H1 (cell line): ENCODE results near the gene STYK1. TPM values are rescaled to one million over a fixed set of nuclear protein-coding genes. Genes with fewer than 3 reads are reported as not detected.

Experiments used
- CTCF ChIA-PET: fragments of 300-600 bp; sonication (Branson Sonifier 250); formaldehyde crosslinking; loops from one replicate; lab custom pipeline; 2021; ENCODE audit not compliant: partially characterized antibody; lab: Charles Lee
- POLR2A ChIA-PET: fragments of 300-600 bp; sonication (Branson Sonifier 250); formaldehyde crosslinking; loops from one replicate; lab custom pipeline; 2021; ENCODE audit warnings: inconsistent platforms; ENCODE audit not compliant: partially characterized antibody; lab: Charles Lee
- DNase-seq, 2 experiments: peaks; one replicate each; pipeline versions ENCODE4 v3.0.0 to v3.0.0-alpha.2; 2010 to 2022; ENCODE audit warnings: low spot score in 2 of 2, low read depth in 1 of 2, mixed read lengths in 1 of 2
- FAIRE-seq: peaks from 2 replicates; lab custom pipeline; 2011; peaks lifted over from hg19 to GRCh38; lab: Jason Lieb, UNC
- H2AFZ ChIP-seq: 2 replicates; pipeline ENCODE4 v1.8.1; 2012; ENCODE audit warnings: low read length, inconsistent platforms
- H2AK5ac ChIP-seq: 2 replicates; pipeline ENCODE4 v1.6.1; 2013; ENCODE audit warnings: low read depth, low read length
- H2BK120ac ChIP-seq: replicated peaks from 2 replicates; pipeline ENCODE3; 2013; ENCODE audit warnings: low read depth, low read length, inconsistent platforms
- H2BK12ac ChIP-seq: 2 replicates; pipeline ENCODE4 v1.6.1; 2013; ENCODE audit warnings: low read depth, low read length
- H2BK15ac ChIP-seq: 2 replicates; pipeline ENCODE4 v1.6.1; 2013; ENCODE audit warnings: low read length
- H2BK20ac ChIP-seq: 2 replicates; pipeline ENCODE4 v1.6.1; 2013; ENCODE audit warnings: low read length
- H2BK5ac ChIP-seq: 2 replicates; pipeline ENCODE4 v1.6.1; 2013; ENCODE audit warnings: low read depth, low read length
- H3K14ac ChIP-seq: 2 replicates; pipeline ENCODE4 v1.6.1; 2013; ENCODE audit warnings: inconsistent platforms; ENCODE audit not compliant: insufficient read length
- H3K18ac ChIP-seq: 2 replicates; pipeline ENCODE4 v1.6.1; 2013; ENCODE audit warnings: low read length; ENCODE audit errors: extremely low read depth
- H3K23ac ChIP-seq: 2 replicates; pipeline ENCODE4 v1.6.1; 2013; ENCODE audit warnings: inconsistent platforms; ENCODE audit not compliant: insufficient read length
- H3K23me2 ChIP-seq: 2 replicates; pipeline ENCODE4 v1.6.1; 2013; ENCODE audit warnings: low read depth, low read length
- H3K27ac ChIP-seq: 2 replicates; pipeline ENCODE4 v1.6.1; 2011; ENCODE audit warnings: low read depth, low read length, inconsistent platforms
- H3K27me3 ChIP-seq, 4 experiments: replicated peaks in 1 of 4; 1 replicate in 1 of 4; 2 replicates in 3 of 4; pipeline versions ENCODE4 v1.6.1 to v1.8.1; 2011 to 2013; ENCODE audit warnings: low read length in 3 of 4, mild to moderate bottlenecking in 3 of 4, inconsistent platforms in 2 of 4, mixed read lengths in 2 of 4, moderate library complexity in 1 of 4; ENCODE audit not compliant: control insufficient read depth in 3 of 4, insufficient read depth in 3 of 4; ENCODE audit errors: extremely low read depth in 1 of 4
- H3K36me3 ChIP-seq, 4 experiments: 2 replicates each; pipeline versions ENCODE4 v1.6.1 to v1.8.1; 2011 to 2013; ENCODE audit warnings: mild to moderate bottlenecking in 4 of 4, low read length in 3 of 4, moderate library complexity in 2 of 4, control low read depth in 1 of 4, inconsistent platforms in 1 of 4; ENCODE audit not compliant: insufficient read depth in 4 of 4, control insufficient read depth in 2 of 4
- H3K4ac ChIP-seq: replicated peaks from 2 replicates; pipeline ENCODE3; 2013; ENCODE audit warnings: low read length, low read depth, mixed read lengths, inconsistent platforms; ENCODE audit not compliant: insufficient read length
- H3K4me1 ChIP-seq, 4 experiments: replicated peaks in 1 of 4; 1 replicate in 1 of 4; 2 replicates in 3 of 4; pipeline versions ENCODE4 v1.6.1 to v1.8.1; 2011 to 2013; ENCODE audit warnings: low read length in 3 of 4, inconsistent platforms in 2 of 4, mixed read lengths in 1 of 4; ENCODE audit not compliant: insufficient read depth in 4 of 4, control insufficient read depth in 3 of 4
- H3K4me2 ChIP-seq, 2 experiments: 2 replicates each; pipeline versions ENCODE4 v1.6.1 to v1.8.1; 2011 to 2013; ENCODE audit warnings: low read depth in 2 of 2, low read length in 2 of 2, control low read depth in 1 of 2, inconsistent platforms in 1 of 2, mild to moderate bottlenecking in 1 of 2; ENCODE audit not compliant: insufficient read depth in 1 of 2
- H3K4me3 ChIP-seq, 4 experiments: fragments of 200-600, 300-600 bp in 1 of 4; sonication (generic), shearing (Covaris generic), sonication (Bioruptor Twin) in 1 of 4; 2 replicates each; pipeline versions ENCODE4 v1.5.1 to v1.8.1; 2011 to 2016; ENCODE audit warnings: low read length in 4 of 4, low read depth in 3 of 4, control low read depth in 2 of 4, inconsistent platforms in 2 of 4, mild to moderate bottlenecking in 2 of 4, mixed read lengths in 1 of 4, moderate library complexity in 1 of 4; ENCODE audit not compliant: insufficient read depth in 2 of 4; ENCODE audit errors: extremely low read depth in 1 of 4
- H3K56ac ChIP-seq: replicated peaks from 2 replicates; pipeline ENCODE3; 2013; ENCODE audit warnings: low read depth, mild to moderate bottlenecking, mixed read lengths, low read length, inconsistent platforms; ENCODE audit not compliant: insufficient read length
- H3K79me1 ChIP-seq: 2 replicates; pipeline ENCODE4 v1.6.1; 2013; ENCODE audit warnings: low read depth, low read length, control low read depth
- H3K79me2 ChIP-seq, 2 experiments: 2 replicates each; pipeline versions ENCODE4 v1.6.1 to v1.8.1; 2012 to 2013; ENCODE audit warnings: low read length in 2 of 2, mild to moderate bottlenecking in 2 of 2, inconsistent platforms in 1 of 2; ENCODE audit not compliant: insufficient read depth in 2 of 2, control insufficient read depth in 1 of 2
- H3K9ac ChIP-seq, 4 experiments: replicated peaks in 1 of 4; 1 replicate in 1 of 4; 2 replicates in 3 of 4; pipeline versions ENCODE4 v1.6.1 to v1.8.1; 2011 to 2013; ENCODE audit warnings: low read depth in 3 of 4, low read length in 3 of 4, control low read depth in 2 of 4, mild to moderate bottlenecking in 2 of 4, moderate library complexity in 2 of 4, inconsistent platforms in 1 of 4; ENCODE audit errors: extremely low read depth in 1 of 4
- H3K9me3 ChIP-seq, 2 experiments: 2 replicates each; pipeline versions ENCODE4 v1.6.1 to v1.8.1; 2012 to 2013; ENCODE audit warnings: mild to moderate bottlenecking in 2 of 2, moderate library complexity in 2 of 2, control low read depth in 1 of 2, inconsistent platforms in 1 of 2, low read depth in 1 of 2, low read length in 1 of 2, mixed read lengths in 1 of 2; ENCODE audit not compliant: insufficient read depth in 2 of 2
- H4K20me1 ChIP-seq, 2 experiments: replicated peaks in 1 of 2; 2 replicates each; pipeline versions ENCODE3 to v1.8.1; 2011 to 2013; ENCODE audit warnings: inconsistent platforms in 2 of 2, low read length in 2 of 2, mild to moderate bottlenecking in 1 of 2; ENCODE audit not compliant: insufficient read depth in 2 of 2, control insufficient read depth in 1 of 2
- H4K5ac ChIP-seq: 2 replicates; pipeline ENCODE4 v1.6.1; 2013; ENCODE audit warnings: low read length, low read depth, mixed read lengths, inconsistent platforms; ENCODE audit not compliant: insufficient read length
- H4K8ac ChIP-seq: 2 replicates; pipeline ENCODE4 v1.8.0; 2013; ENCODE audit warnings: mild to moderate bottlenecking, moderate library complexity, low read length, inconsistent platforms; ENCODE audit not compliant: insufficient read depth; ENCODE audit errors: extremely low read depth
- H4K91ac ChIP-seq: replicated peaks from 2 replicates; pipeline ENCODE3; 2013; ENCODE audit warnings: low read length, mixed read lengths, inconsistent platforms; ENCODE audit not compliant: insufficient read length
- BCL11A ChIP-seq, 2 experiments: IDR thresholded peaks; one replicate each; pipeline ENCODE4 v1.6.1; 2011; ENCODE audit warnings: low read depth in 2 of 2, low read length in 2 of 2, mild to moderate bottlenecking in 2 of 2
- EGR1 ChIP-seq: IDR thresholded peaks from 2 replicates; pipeline ENCODE4 v1.6.1; 2011; ENCODE audit warnings: low read depth, low read length, borderline replicate concordance
- EZH2 ChIP-seq: fragments of 200-600 bp; sonication (generic); IDR thresholded peaks from 2 replicates; pipeline ENCODE4 v1.7.1; 2012; ENCODE audit warnings: low read depth, mild to moderate bottlenecking, moderate library complexity, low read length, inconsistent platforms; ENCODE audit not compliant: severe bottlenecking
- JUN ChIP-seq: IDR thresholded peaks from 2 replicates; pipeline ENCODE4 v1.6.1; 2011; ENCODE audit warnings: low read depth, mild to moderate bottlenecking, improper control_type of control experiment, low read length
- KDM4A ChIP-seq: IDR thresholded peaks from one replicate; pipeline ENCODE4 v1.7.1; 2012; ENCODE audit warnings: low read depth, mild to moderate bottlenecking, moderate library complexity, low read length, inconsistent platforms; ENCODE audit not compliant: severe bottlenecking
- RAD21 ChIP-seq, 2 experiments: IDR thresholded peaks in 1 of 2; conservative IDR thresholded peaks in 1 of 2; 2 replicates each; pipeline ENCODE4 v1.6.1; 2011; ENCODE audit warnings: low read depth in 2 of 2, low read length in 2 of 2, improper control_type of control experiment in 1 of 2, inconsistent platforms in 1 of 2, mild to moderate bottlenecking in 1 of 2, moderate library complexity in 1 of 2
- SAP30 ChIP-seq: fragments of 300-600 bp; sonication (generic); IDR thresholded peaks from 2 replicates; pipeline ENCODE4 v1.7.1; 2012; ENCODE audit warnings: low read length, moderate library complexity, mild to moderate bottlenecking, inconsistent platforms; ENCODE audit not compliant: insufficient read depth, insufficient replicate concordance
- SP2 ChIP-seq: IDR thresholded peaks from 2 replicates; pipeline ENCODE4 v1.6.1; 2012; ENCODE audit warnings: mild to moderate bottlenecking, low read length, inconsistent platforms
- SRF ChIP-seq: IDR thresholded peaks from 2 replicates; pipeline ENCODE4 v1.6.1; 2011; ENCODE audit warnings: mild to moderate bottlenecking, low read depth, low read length, moderate library complexity
- TAF7 ChIP-seq: optimal IDR thresholded peaks from 2 replicates; pipeline ENCODE3; 2011; ENCODE audit warnings: low read depth, mild to moderate bottlenecking, inconsistent platforms, low read length, moderate library complexity, borderline replicate concordance
- WGBS, 2 experiments: shearing (Covaris generic) in 1 of 2; methylation state at CpG; one replicate each; pipeline versions ENCODE4 v1.1.6 to v1.1.7; 2013 to 2015; ENCODE audit warnings: low lambda C conversion rate in 2 of 2, mixed read lengths in 2 of 2, inconsistent platforms in 1 of 2, low coverage in 1 of 2, missing lambda C conversion rate in 1 of 2; ENCODE audit not compliant: insufficient replicate concordance in 2 of 2, insufficient coverage in 1 of 2, insufficient read length in 1 of 2; ENCODE audit errors: extremely low coverage in 1 of 2, missing lambda C conversion rate in 1 of 2; 5-methylcytosine and 5-hydroxymethylcytosine counted together
- polyA plus RNA-seq, 7 experiments: library from polyadenylated mRNA; depleted of rRNA in 3 of 7; stranded (reverse) in 5 of 7; unstranded in 2 of 7; fragments of >200 nt in 5 of 7; fragments of 200-250 nt in 2 of 7; gene quantifications; 1 replicate in 5 of 7; 2 replicates in 1 of 7; 4 replicates in 1 of 7; pipeline versions ENCODE4 v1.2.1 to v1.2.3, GENCODE V29; 2011 to 2013; ENCODE audit warnings: missing spikeins in 2 of 7, mixed read lengths in 2 of 7
- total RNA-seq: library from RNA; stranded (reverse); fragmentation: NEBNext Ultra II Directional; extraction: Animal tissue kit (Norgen Biotek cat#: 25700); gene quantifications from 2 replicates; pipeline ENCODE4 v1.2.1, GENCODE V29; 2021
- TF ChIP-seq, protein P1 (sequence below): IDR thresholded peaks from 2 replicates; pipeline ENCODE4 v1.6.1; 2011; ENCODE audit warnings: low read length, improper control_type of control experiment
- TF ChIP-seq, protein P2 (sequence below): IDR thresholded peaks from 2 replicates; pipeline ENCODE4 v1.6.1; 2012; ENCODE audit warnings: inconsistent platforms

Gene STYK1
- total and polyA plus RNA-seq, 2 of the 8 experiments (the other 6 are each of a cell fraction or from before 2014, with no cell fraction given): 0.38 to 1.1 TPM

DNA sequence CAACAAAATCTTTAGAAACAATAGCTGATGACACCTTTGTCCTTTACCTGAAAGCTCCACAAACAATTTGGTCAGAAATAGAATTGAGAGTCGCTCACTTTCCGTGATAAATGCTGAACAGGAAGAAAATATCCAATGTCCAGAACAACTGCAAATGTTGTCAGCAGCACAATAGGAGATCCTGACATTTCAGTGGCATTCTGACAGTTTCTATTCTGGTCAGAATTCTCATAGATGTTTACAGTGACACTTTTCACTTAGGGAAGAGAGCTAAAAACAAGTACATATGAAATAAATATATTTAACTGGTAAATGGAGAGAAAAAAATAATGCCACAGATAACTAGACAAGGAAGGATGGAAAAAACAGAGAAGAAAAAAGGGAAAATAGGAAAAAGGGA is 99.5 kb downstream of the STYK1 start:
- Histone ChIP-seq H3K23me2 (no peaks in the 10 kb centered on the region), H3K36me3 (no peaks in the 10 kb centered on the region), H4K20me1 (no peaks in the 10 kb centered on the region), H3K23ac (no peak overlapping the region), H3K4me1 (no peaks in the 10 kb centered on the region), H3K27me3 (no peaks in the 10 kb centered on the region), H2BK5ac (no peak overlapping the region), H2BK15ac (no peak overlapping the region), H3K4me2 (no peak overlapping the region), H2AK5ac (no peak overlapping the region), H3K4me3 (no peak overlapping the region), H4K8ac (no peak overlapping the region), H2AFZ (no peak overlapping the region), H3K9ac (no peak overlapping the region), H3K4ac (no peak overlapping the region), H3K18ac (no peak overlapping the region), H4K5ac (no peak overlapping the region), H3K14ac (no peak overlapping the region), H2BK120ac (no peak overlapping the region), H3K56ac (no peak overlapping the region), H3K9me3 (0 out of 4 replicates have a peak, but pooled peaks cover 0 to 2% of the 10 kb centered on the region in 2 experiments), H2BK12ac (no peak overlapping the region), H2BK20ac (no peak overlapping the region), H3K79me2 (no peaks in the 10 kb centered on the region), H4K91ac (no peak overlapping the region), H3K27ac (no peak overlapping the region), H3K79me1 (no peaks in the 10 kb centered on the region)
- FAIRE-seq: no peak
- ChIA-PET CTCF (interaction anchor here (1.0 kb wide), 1 partner anchor 338 kb away, joined by 3 read pairs; no protein-coding TSS in a partner anchor), POLR2A (interaction anchor here (0.9 kb wide), 1 partner anchor 9 kb away, joined by 4 read pairs; no protein-coding TSS in a partner anchor)
- no peak for DNase-seq
- WGBS, 2 experiments: 81% methylated on average over 2 of the region's 2 CpGs; no CpG with 5 or more reads in 1 of the 2 experiments
- TF ChIP-seq, protein P1, sequence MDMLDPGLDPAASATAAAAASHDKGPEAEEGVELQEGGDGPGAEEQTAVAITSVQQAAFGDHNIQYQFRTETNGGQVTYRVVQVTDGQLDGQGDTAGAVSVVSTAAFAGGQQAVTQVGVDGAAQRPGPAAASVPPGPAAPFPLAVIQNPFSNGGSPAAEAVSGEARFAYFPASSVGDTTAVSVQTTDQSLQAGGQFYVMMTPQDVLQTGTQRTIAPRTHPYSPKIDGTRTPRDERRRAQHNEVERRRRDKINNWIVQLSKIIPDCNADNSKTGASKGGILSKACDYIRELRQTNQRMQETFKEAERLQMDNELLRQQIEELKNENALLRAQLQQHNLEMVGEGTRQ: no peak
- TF ChIP-seq SP2: no peak
- TF ChIP-seq EGR1: no peak
- TF ChIP-seq SRF: no peak
- no peak for TF ChIP-seq JUN
- no peak for TF ChIP-seq BCL11A (IDR thresholded peaks at IDR 0.05; ENCODE audit: low read depth in 2 of 2, low read length in 2 of 2)
- TF ChIP-seq EZH2: no peak
- TF ChIP-seq, protein P2, sequence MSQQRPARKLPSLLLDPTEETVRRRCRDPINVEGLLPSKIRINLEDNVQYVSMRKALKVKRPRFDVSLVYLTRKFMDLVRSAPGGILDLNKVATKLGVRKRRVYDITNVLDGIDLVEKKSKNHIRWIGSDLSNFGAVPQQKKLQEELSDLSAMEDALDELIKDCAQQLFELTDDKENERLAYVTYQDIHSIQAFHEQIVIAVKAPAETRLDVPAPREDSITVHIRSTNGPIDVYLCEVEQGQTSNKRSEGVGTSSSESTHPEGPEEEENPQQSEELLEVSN: no peak
- TF ChIP-seq SAP30: no peak
- no peak for TF ChIP-seq RAD21 (IDR thresholded peaks at IDR 0.05 in 1 of 2, conservative IDR thresholded peaks at IDR 0.05 in 1 of 2; ENCODE audit: low read depth in 2 of 2, low read length in 2 of 2)
- no peak for TF ChIP-seq KDM4A
- no peak for TF ChIP-seq TAF7
